K562 (cell line): ENCODE data around the gene NDUFB10. TPM values are rescaled to one million over a fixed set of nuclear protein-coding genes. Genes with fewer than 3 reads are reported as not detected.

Source experiments
- ELK1 ChIP-seq: sonication (generic); formaldehyde crosslinking; IDR thresholded peaks from 2 replicates; pipeline ENCODE4 v1.8.1; 2022; ENCODE audit warnings: missing genetic modification reagents
- EP400 ChIP-seq: fragments of 450-650 bp; IDR thresholded peaks from 2 replicates; pipeline ENCODE4 v1.6.1; 2017; ENCODE audit warnings: antibody characterized with exemption, mild to moderate bottlenecking, moderate library complexity
- MGA ChIP-seq: fragments of 450-650 bp; IDR thresholded peaks from 2 replicates; pipeline ENCODE4 v1.6.1; 2016; ENCODE audit warnings: mild to moderate bottlenecking, moderate library complexity
- MYC ChIP-seq, 2 experiments: fragments of 250-450 bp in 1 of 2; sonication (Bioruptor Pico) in 1 of 2; IDR thresholded peaks; 2 replicates each; pipeline versions ENCODE4 v1.5.1 to v1.6.1; 2012 to 2021; ENCODE audit warnings: low read depth in 2 of 2, borderline replicate concordance in 1 of 2, improper control_type of control experiment in 1 of 2, low read length in 1 of 2, mild to moderate bottlenecking in 1 of 2, moderate library complexity in 1 of 2
- RB1 ChIP-seq: fragments of 450-650 bp; IDR thresholded peaks from 2 replicates; pipeline ENCODE4 v1.6.1; 2017; ENCODE audit warnings: low read depth, mild to moderate bottlenecking
- RBM22 ChIP-seq: fragments of 200-400 bp; formaldehyde crosslinking; IDR thresholded peaks from 2 replicates; pipeline ENCODE4 v1.6.1; 2018; ENCODE audit warnings: low read length, low read depth; ENCODE audit not compliant: poor library complexity, severe bottlenecking
- ZNF175 ChIP-seq: fragments of 200-800 bp; sonication (Bioruptor generic); IDR thresholded peaks from 2 replicates; pipeline ENCODE4 v1.6.1; 2016; ENCODE audit warnings: low read depth, mild to moderate bottlenecking, missing genetic modification characterization, missing compliant biosample characterization
- ZNF444 ChIP-seq: fragments of 250-450 bp; sonication (Bioruptor Pico); IDR thresholded peaks from 2 replicates; pipeline ENCODE4 v1.4.0; 2020; ENCODE audit warnings: mild to moderate bottlenecking, moderate library complexity
- polyA plus RNA-seq, 8 experiments: library from polyadenylated mRNA; depleted of rRNA in 4 of 8; stranded (reverse) in 5 of 8; unstranded in 3 of 8; fragments of >200 nt; fragmentation: Nextera tagmentation in 2 of 8; fragmentation: Illumina TruSeq in 1 of 8; extraction: Ambion mirVana in 2 of 8; extraction: Trizol in 1 of 8; gene quantifications; 2 replicates each; pipeline versions ENCODE4 v1.2.1 to v1.2.3, GENCODE V29; 2011 to 2014; ENCODE audit warnings: inconsistent platforms in 1 of 8, missing spikeins in 1 of 8
- total RNA-seq, 7 experiments: library from RNA; depleted of rRNA in 6 of 7; stranded (reverse); fragments of >200 nt in 6 of 7; fragmentation: Illumina TruSeq in 2 of 7; extraction: Trizol in 2 of 7; gene quantifications; 2 replicates each; pipeline versions ENCODE4 v1.2.1 to v1.2.3, GENCODE V29; 2011 to 2021; ENCODE audit warnings: low replicate concordance in 1 of 7

The NDUFB10 gene
- total and polyA plus RNA-seq, 9 of the 15 experiments (the other 6 are each of a cell fraction or from before 2014, with no cell fraction given) = 69.3 to 527 (median 161) TPM

- TF ChIP-seq MGA = peak; percentile 94
- peak; percentile 95 for TF ChIP-seq MYC (IDR thresholded peaks at IDR 0.05; ENCODE audit: low read depth, low read length)
- no peak for TF ChIP-seq MYC (CRISPR knock-in tag; IDR thresholded peaks at IDR 0.05; ENCODE audit: borderline replicate concordance, low read depth)
- TF ChIP-seq EP400 = peak; percentile 84; the same call in 1 of the 2 replicates
- TF ChIP-seq RB1 = peak; percentile 81
- no peak for TF ChIP-seq ZNF175 (CRISPR knock-in tag)
- no peak for TF ChIP-seq ELK1 (CRISPR knock-in tag)
- TF ChIP-seq RBM22 = no peak
- TF ChIP-seq ZNF444 (CRISPR knock-in tag) = no peak
Observed at GRCh38 chr16:1991948-1992703, 32.8 kb downstream of the NDUFB10 start (continued).
